Prostate gland (tissue), 2 donors: ENCODE measurements around the gene GPX4. TPM values are rescaled to one million over a fixed set of nuclear protein-coding genes. Genes with fewer than 3 reads are reported as not detected.

Experiments
- DNase-seq: peaks from one replicate; pipeline ENCODE4 v3.0.0-alpha.2; 2019; ENCODE audit warnings: low spot score
- H3K27ac ChIP-seq, 2 donors: fragments of 200-600 bp; sonication (generic); 2 replicates each; pipeline ENCODE4 v1.5.1; 2017 to 2019
- H3K27me3 ChIP-seq: fragments of 200-600 bp; sonication (generic); replicated peaks from 2 replicates; pipeline ENCODE4 v1.5.1; 2019; ENCODE audit not compliant: insufficient read depth
- H3K36me3 ChIP-seq, 2 donors: fragments of 200-600 bp; sonication (generic); 1 replicate in 1 of 2; 2 replicates in 1 of 2; pipeline versions ENCODE4 v1.5.1 to v1.8.1; 2017 to 2019
- H3K4me1 ChIP-seq: fragments of 200-600 bp; sonication (generic); replicated peaks from 2 replicates; pipeline ENCODE4 v1.5.1; 2019
- H3K4me3 ChIP-seq, 2 donors: fragments of 200-600 bp; sonication (generic); 2 replicates each; pipeline ENCODE4 v1.5.1; 2017 to 2019
- H3K9me3 ChIP-seq: fragments of 200-600 bp; sonication (generic); 2 replicates; pipeline ENCODE4 v1.5.1; 2017
- POLR2A ChIP-seq: fragments of 450-650 bp; IDR thresholded peaks from one replicate; pipeline ENCODE4 v1.6.1; 2016; ENCODE audit warnings: antibody characterized with exemption, mild to moderate bottlenecking
- POLR2AphosphoS5 ChIP-seq: sonication (generic); formaldehyde crosslinking; IDR thresholded peaks from one replicate; pipeline ENCODE4 v1.6.1; 2017; ENCODE audit warnings: antibody characterized with exemption
- WGBS: methylation state at CpG from one replicate; pipeline ENCODE4 v1.1.5; 2018; 5-methylcytosine and 5-hydroxymethylcytosine counted together
- intact Hi-C: fragments of 100-400 bp; cut with DNase I; formaldehyde crosslinking; loops from one replicate; pipeline ENCODE4 v1.14.2; 2022
- total RNA-seq, 2 donors: library from RNA; depleted of rRNA; stranded (reverse); fragments of >200 nt; gene quantifications; one replicate each; pipeline ENCODE4 v1.1.0, GENCODE V29; 2016
- TF ChIP-seq, protein P1 (sequence below), 4 experiments: fragments of 200-600 bp in 2 of 4; fragments of 450-650 bp in 2 of 4; sonication (generic) in 2 of 4; IDR thresholded peaks; 1 replicate in 3 of 4; 2 replicates in 1 of 4; pipeline ENCODE4 v1.5.1; 2016 to 2019; ENCODE audit warnings: antibody characterized with exemption in 4 of 4, mild to moderate bottlenecking in 2 of 4, moderate library complexity in 2 of 4

GPX4 gene
- total RNA-seq, 2 donors from 2014 or later, result 577 to 627 TPM

DNA sequence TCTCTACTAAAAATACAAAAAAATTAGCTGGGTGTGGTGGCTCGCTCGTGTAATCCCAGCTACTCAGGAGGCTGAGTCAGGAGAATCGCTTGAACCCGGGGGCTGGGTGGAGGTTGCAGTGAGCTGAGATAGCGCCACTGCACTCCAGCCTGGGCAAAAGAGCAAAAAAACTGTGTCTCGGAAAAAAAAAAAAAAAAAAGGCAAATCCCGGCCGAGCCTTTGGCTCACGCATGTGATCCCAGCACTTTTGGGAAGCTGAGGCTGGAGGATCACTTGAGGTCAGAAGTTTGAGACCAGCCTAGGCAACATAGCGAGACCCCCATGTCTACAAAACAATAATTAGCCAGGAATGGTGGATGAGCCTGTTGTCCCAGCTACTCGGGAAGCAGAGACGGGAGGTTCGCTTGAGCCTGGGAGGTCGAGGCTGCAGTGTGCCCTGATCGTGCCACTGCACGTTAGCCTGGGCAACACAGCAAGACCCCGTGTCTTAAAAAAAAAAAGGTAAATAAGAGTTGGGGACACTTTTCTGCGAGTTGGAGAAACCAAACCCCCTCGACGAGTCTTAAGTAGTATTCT lies 574 bp upstream of the GPX4 start:
- H3K27ac ChIP-seq, result peak overlapping the region; percentile 81 to 99
- no peaks in the 10 kb centered on the region for H3K9me3 ChIP-seq
- WGBS, result 37% methylated on average over 20 of the region's 20 CpGs
- intact Hi-C loops, result no loop called here
- peak overlapping the region in 1 of 2 donors; percentile 97 for H3K4me3 ChIP-seq
- peaks cover 0 to 16% of the 10 kb centered on the region in 2 donors for H3K36me3 ChIP-seq
- H3K27me3 ChIP-seq, result no peaks in the 10 kb centered on the region
- no peak for DNase-seq
- TF ChIP-seq, protein P1, sequence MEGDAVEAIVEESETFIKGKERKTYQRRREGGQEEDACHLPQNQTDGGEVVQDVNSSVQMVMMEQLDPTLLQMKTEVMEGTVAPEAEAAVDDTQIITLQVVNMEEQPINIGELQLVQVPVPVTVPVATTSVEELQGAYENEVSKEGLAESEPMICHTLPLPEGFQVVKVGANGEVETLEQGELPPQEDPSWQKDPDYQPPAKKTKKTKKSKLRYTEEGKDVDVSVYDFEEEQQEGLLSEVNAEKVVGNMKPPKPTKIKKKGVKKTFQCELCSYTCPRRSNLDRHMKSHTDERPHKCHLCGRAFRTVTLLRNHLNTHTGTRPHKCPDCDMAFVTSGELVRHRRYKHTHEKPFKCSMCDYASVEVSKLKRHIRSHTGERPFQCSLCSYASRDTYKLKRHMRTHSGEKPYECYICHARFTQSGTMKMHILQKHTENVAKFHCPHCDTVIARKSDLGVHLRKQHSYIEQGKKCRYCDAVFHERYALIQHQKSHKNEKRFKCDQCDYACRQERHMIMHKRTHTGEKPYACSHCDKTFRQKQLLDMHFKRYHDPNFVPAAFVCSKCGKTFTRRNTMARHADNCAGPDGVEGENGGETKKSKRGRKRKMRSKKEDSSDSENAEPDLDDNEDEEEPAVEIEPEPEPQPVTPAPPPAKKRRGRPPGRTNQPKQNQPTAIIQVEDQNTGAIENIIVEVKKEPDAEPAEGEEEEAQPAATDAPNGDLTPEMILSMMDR (IDR thresholded peaks at IDR 0.05), result no peak
- TF ChIP-seq POLR2A (no peak), POLR2AphosphoS5 (no peak)
- peaks cover 12% of the 10 kb centered on the region for H3K4me1 ChIP-seq

DNA sequence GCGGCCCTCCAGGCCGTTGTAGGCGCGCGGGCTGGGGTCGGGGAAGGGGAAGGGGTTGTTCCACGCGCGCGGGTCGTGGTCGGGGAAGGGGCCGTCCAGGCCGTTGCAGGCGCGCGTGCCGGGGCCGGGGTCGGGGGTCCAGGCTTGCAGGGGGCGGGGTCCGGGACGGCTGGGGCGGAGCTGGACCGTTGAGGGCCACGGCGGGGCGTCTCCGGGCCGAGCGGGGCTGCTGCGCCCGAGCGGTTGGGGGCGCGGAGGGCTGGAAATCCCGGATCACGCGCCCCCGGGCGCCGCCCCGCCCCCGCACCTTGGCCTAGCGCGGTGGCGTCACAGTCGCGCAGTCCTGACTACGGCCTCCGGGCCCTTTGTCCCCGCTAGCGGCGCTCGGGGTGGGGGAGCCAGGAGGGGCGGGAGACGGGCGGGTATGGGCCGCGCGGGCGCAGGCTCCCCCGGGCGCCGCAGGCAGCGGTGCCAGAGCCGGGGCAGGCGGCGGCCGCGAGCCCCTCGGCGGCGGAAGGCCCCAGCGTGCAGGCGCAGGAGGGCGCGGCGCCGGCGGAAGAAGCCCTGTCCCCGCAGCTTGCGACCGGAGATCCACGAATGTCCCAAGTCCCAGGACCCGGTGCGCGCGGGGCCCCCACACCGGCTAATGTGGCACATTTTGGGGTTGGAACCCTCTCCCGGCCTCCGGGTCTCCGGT lies 665 bp downstream of the GPX4 start:
- peak overlapping the region; percentile 95 to 97 for H3K4me3 ChIP-seq
- peaks cover 12% of the 10 kb centered on the region for H3K4me1 ChIP-seq
- peaks cover 5 to 28% of the 10 kb centered on the region in 2 donors for H3K36me3 ChIP-seq
- peak; percentile 60 for DNase-seq
- TF ChIP-seq, protein P1 (IDR thresholded peaks at IDR 0.05), result peak in 1 of 4 experiments; percentile 7
- peak; percentile 28 for TF ChIP-seq POLR2AphosphoS5
- TF ChIP-seq POLR2A, result peak; percentile 36
- WGBS, result 0% methylated on average over 56 of the region's 93 CpGs
- no peaks in the 10 kb centered on the region for H3K9me3 ChIP-seq
- H3K27ac ChIP-seq, result peak overlapping the region; percentile 99
- intact Hi-C loops, result no loop called here
- H3K27me3 ChIP-seq, result no peaks in the 10 kb centered on the region

DNA sequence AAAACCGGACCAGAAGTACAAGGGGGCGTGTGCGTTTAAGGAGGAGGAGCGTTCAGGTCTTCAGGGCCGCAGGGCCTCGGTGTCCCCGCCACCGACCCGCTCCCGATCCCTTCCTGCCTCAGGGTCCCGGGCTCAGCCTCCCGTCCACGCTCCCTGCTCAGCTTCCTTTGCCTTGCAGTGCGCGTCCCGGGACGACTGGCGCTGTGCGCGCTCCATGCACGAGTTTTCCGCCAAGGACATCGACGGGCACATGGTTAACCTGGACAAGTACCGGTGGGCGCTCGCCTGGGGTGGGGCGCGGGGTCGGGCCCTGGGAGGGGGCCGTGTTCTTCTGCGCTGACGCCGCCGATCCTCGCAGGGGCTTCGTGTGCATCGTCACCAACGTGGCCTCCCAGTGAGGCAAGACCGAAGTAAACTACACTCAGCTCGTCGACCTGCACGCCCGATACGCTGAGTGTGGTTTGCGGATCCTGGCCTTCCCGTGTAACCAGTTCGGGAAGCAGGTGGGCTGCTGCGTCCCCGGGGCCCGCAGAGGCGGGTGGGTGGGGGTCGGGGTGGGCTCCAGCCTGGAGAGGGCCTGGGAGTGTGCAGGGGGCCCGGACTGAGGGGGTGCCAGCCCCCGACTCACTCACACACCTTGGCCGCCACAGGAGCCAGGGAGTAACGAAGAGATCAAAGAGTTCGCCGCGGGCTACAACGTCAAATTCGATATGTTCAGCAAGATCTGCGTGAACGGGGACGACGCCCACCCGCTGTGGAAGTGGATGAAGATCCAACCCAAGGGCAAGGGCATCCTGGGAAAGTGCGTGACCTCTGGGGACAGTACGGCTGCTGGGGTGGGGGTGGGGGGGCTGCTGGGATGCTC lies 1.4 kb downstream of the GPX4 start:
- H3K36me3 ChIP-seq, result peaks cover 5 to 36% of the 10 kb centered on the region in 2 donors
- DNase-seq, result peak; percentile 24
- H3K4me3 ChIP-seq, result peak overlapping the region; percentile 95 to 97
- H3K27me3 ChIP-seq, result no peaks in the 10 kb centered on the region
- H3K9me3 ChIP-seq, result no peaks in the 10 kb centered on the region
- intact Hi-C loops, result no loop called here
- H3K4me1 ChIP-seq, result peaks cover 12% of the 10 kb centered on the region
- TF ChIP-seq, protein P1 (IDR thresholded peaks at IDR 0.05), result no peak
- peak; percentile 19 for TF ChIP-seq POLR2AphosphoS5
- peak overlapping the region; percentile 99 for H3K27ac ChIP-seq
- 30% methylated on average over 36 of the region's 69 CpGs for WGBS

DNA sequence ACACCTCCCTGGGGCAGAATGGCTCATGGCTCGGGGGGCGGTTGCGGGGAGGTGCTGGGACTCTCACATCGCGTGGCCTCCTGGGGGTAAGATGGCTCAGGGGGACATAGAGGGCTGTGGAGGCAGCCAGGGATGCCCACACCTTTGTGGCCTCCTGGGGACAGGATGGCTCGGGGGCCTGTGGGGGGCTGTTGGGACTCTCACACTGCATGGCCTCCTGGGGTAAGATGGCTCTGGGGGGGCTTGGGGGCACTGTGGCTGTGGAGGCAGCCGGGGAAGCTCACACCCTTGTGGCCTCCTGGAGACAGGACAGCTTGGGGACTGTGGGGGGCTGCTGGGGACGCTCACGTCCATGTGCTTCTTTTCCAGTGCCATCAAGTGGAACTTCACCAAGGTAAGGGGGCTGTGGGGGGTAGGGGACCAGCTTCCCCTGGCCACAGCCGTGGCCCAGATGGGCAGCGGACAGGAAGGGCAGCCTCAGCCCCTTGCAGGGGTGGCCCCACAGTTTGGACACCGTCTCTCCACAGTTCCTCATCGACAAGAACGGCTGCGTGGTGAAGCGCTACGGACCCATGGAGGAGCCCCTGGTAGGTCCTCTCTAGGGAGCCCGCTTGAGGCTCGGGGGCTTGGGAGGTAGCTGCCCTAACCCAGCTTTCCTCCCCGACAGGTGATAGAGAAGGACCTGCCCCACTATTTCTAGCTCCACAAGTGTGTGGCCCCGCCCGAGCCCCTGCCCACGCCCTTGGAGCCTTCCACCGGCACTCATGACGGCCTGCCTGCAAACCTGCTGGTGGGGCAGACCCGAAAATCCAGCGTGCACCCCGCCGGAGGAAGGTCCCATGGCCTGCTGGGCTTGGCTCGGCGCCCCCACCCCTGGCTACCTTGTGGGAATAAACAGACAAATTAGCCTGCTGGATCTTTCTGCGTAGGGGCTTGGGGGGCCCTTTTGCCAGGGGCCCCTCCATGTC lies 2.4 kb downstream of the GPX4 start:
- TF ChIP-seq POLR2AphosphoS5 (no peak), POLR2A (no peak)
- TF ChIP-seq, protein P1 (IDR thresholded peaks at IDR 0.05), result no peak
- no peaks in the 10 kb centered on the region for H3K9me3 ChIP-seq
- DNase-seq, result no peak
- H3K4me1 ChIP-seq, result peaks cover 12% of the 10 kb centered on the region
- no peaks in the 10 kb centered on the region for H3K27me3 ChIP-seq
- 83% methylated on average over 29 of the region's 32 CpGs for WGBS
- intact Hi-C loops, result no loop called here
- peak overlapping the region; percentile 99 for H3K27ac ChIP-seq
- H3K36me3 ChIP-seq, result peaks cover 5 to 37% of the 10 kb centered on the region in 2 donors
- peak overlapping the region in 1 of 2 donors; percentile 97 for H3K4me3 ChIP-seq
